ENCODE results near the gene GCH1. TPM values are rescaled to one million over a fixed set of nuclear protein-coding genes. Genes with fewer than 3 reads are reported as not detected.
"Not testable (repeated sequence)": the region's sequence is repeated elsewhere in the genome, so short reads cannot be mapped to it uniquely, and the experiment has no call there.

The GCH1 gene
- total RNA-seq, 4 donors from 2014 or later = 24.3 to 43.4 (median 28.3) TPM

DNA sequence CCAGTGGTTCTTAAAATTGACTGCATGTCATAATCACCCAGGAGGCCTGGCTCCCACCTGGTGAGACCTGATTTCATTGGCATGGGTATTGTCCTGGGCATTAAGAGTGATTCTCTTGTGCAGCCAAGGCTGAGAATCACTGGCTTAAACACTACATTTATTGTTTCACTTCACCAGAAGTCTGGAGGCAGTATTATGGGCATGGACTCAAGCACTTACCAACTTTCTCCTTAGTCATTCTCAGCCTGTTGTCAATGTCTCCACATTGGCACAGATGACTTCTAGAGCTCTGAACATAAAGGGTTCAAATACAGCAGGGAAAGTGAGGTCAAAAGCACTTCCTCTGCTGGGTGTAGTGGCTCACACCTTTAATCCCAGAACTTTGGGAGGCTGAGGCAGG, 25.6 kb upstream of the GCH1 start:
- Histone ChIP-seq H3K4me1 (no peaks in the 10 kb centered on the region), H3K36me3 (no peaks in the 10 kb centered on the region), H3K9me3 (no peaks in the 10 kb centered on the region), H3K27me3 (no peaks in the 10 kb centered on the region), H3K27ac (no peak overlapping the region), H3K4me3 (no peak overlapping the region)
- no peak for DNase-seq
- in situ Hi-C loops (cut with MboI; ENCODE audit: low pct_ligation_motif_present in 1 of 4, low pct_unique_long_range_greater_than_20kb in 1 of 4, low sequenced_read_pairs in 3 of 4) = no loop called here
- intact Hi-C loops (cut with DNase I; ENCODE audit: low total_unique reads) = no loop called here
- TF ChIP-seq EP300 (IDR thresholded peaks at IDR 0.05; ENCODE audit: low read depth) = no peak
- TF ChIP-seq POLR2A (IDR thresholded peaks at IDR 0.05) = no peak
- no peak for TF ChIP-seq POLR2AphosphoS5 (IDR thresholded peaks at IDR 0.05)
- no peak for TF ChIP-seq CTCF (IDR thresholded peaks at IDR 0.05)

DNA sequence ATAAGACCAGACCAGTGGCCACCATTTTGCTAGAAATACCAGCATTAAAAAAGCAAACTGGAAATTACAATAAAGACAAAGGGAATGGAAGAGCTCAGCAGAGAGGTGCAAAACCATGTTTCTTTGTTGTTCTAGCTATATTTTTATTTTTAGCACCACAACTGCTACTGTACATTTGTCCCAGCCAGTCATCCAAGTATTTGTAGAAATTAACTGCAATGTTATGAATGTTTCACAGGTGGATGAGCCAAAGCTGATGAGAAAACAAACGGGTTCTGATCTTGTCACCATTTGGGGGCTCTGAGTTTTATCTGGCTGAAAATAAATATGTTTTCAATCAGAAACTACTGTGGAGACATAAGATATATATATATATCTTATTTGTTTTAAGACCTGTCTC, 24.9 kb upstream of the GCH1 start:
- TF ChIP-seq POLR2A (IDR thresholded peaks at IDR 0.05) (no peak), CTCF (IDR thresholded peaks at IDR 0.05) (no peak), EP300 (IDR thresholded peaks at IDR 0.05; ENCODE audit: low read depth) (no peak), POLR2AphosphoS5 (IDR thresholded peaks at IDR 0.05) (no peak)
- H3K9me3 ChIP-seq = no peaks in the 10 kb centered on the region
- DNase-seq = no peak
- intact Hi-C loops (cut with DNase I; ENCODE audit: low total_unique reads) = no loop called here
- no peak overlapping the region for H3K27ac ChIP-seq
- no peaks in the 10 kb centered on the region for H3K4me1 ChIP-seq
- in situ Hi-C loops (cut with MboI; ENCODE audit: low pct_ligation_motif_present in 1 of 4, low pct_unique_long_range_greater_than_20kb in 1 of 4, low sequenced_read_pairs in 3 of 4) = no loop called here
- no peaks in the 10 kb centered on the region for H3K27me3 ChIP-seq
- no peaks in the 10 kb centered on the region for H3K36me3 ChIP-seq
- H3K4me3 ChIP-seq = no peak overlapping the region
- WGBS, 2 donors (ENCODE audit: low coverage in 1 of 2) = 80 to 83% methylated on average over 1 of the region's 1 CpG

DNA sequence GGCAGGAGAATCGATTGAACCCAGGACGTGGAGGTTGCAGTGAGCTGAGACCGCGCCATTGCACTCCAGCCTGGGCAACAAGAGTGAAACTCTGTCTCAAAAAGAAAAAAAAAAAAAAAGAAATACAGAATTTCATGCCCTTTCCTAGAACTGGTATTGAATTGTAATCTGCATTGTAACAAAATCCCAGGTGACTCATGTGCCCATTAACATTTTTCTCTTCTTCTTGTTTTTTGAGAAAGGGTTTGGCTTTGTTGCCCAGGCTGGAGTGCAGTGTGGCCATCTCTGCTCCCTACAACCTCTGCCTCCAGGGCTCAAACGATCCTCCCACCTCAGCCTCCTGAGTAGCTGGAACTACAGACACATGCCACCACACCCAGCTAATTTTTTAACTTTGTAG, 23.9 kb upstream of the GCH1 start:
- in situ Hi-C loops (cut with MboI; ENCODE audit: low pct_ligation_motif_present in 1 of 4, low pct_unique_long_range_greater_than_20kb in 1 of 4, low sequenced_read_pairs in 3 of 4); H3K9me3 ChIP-seq; intact Hi-C loops (cut with DNase I; ENCODE audit: low total_unique reads); H3K36me3 ChIP-seq; H3K4me1 ChIP-seq; H3K27ac ChIP-seq; H3K4me3 ChIP-seq; H3K27me3 ChIP-seq; DNase-seq: not testable (repeated sequence)
- WGBS, 2 donors (ENCODE audit: low coverage in 1 of 2) = 88 to 100% methylated on average over 1 to 5 of the region's 5 CpGs

DNA sequence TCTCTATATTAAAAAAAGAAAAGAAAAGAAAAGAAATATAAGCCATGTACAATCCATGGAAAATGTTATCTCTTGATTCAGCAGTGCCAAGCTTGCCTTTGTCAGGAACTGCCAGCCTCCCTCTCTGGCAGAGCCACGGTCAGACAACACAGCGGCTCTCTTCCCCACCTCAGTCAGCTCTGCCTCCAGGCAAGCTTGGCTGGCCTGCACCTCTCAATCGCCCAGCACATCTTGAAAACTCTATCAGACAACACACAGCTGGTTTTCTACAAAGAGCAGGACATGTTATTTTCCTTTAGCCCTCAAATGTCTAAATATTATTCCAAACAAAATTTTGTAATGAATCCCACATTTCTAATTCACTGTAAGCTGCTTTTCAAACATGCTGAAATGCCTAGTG, 20.0 kb upstream of the GCH1 start:
- H3K9me3 ChIP-seq = no peaks in the 10 kb centered on the region
- in situ Hi-C loops (cut with MboI; ENCODE audit: low pct_ligation_motif_present in 1 of 4, low pct_unique_long_range_greater_than_20kb in 1 of 4, low sequenced_read_pairs in 3 of 4) = no loop called here
- DNase-seq = no peak
- H3K36me3 ChIP-seq = no peaks in the 10 kb centered on the region
- H3K4me1 ChIP-seq = no peaks in the 10 kb centered on the region
- H3K27me3 ChIP-seq = no peaks in the 10 kb centered on the region
- intact Hi-C loops (cut with DNase I; ENCODE audit: low total_unique reads) = no loop called here
- 79 to 90% methylated on average over 3 of the region's 3 CpGs for WGBS, 2 donors (ENCODE audit: low coverage in 1 of 2)
- H3K27ac ChIP-seq = no peak overlapping the region
- TF ChIP-seq CTCF (IDR thresholded peaks at IDR 0.05) = no peak
- no peak for TF ChIP-seq POLR2AphosphoS5 (IDR thresholded peaks at IDR 0.05)
- no peak for TF ChIP-seq POLR2A (IDR thresholded peaks at IDR 0.05)
- TF ChIP-seq EP300 (IDR thresholded peaks at IDR 0.05; ENCODE audit: low read depth) = no peak
- no peak overlapping the region for H3K4me3 ChIP-seq

DNA sequence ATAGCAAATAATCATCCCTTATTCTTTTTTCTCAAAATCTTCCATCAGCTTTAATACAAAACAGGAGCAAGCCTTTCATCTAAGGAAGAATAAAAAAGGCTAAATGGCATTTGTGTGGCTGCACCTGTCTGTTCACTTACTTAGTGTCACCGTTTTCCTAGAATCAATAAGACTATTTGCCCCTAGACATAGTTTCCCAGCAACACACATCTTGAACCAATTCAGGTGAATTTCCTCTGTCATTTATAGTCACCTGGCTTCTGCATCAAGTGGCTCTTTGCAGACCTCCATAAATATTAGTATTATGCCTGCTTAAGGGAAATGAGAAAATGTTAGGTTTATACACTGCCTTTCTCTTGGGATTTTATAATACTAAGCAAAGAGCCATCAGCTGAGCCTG, 17.4 kb upstream of the GCH1 start:
- Histone ChIP-seq H3K9me3 (no peaks in the 10 kb centered on the region), H3K27ac (no peak overlapping the region), H3K4me3 (no peak overlapping the region), H3K36me3 (no peaks in the 10 kb centered on the region), H3K27me3 (no peaks in the 10 kb centered on the region), H3K4me1 (no peaks in the 10 kb centered on the region)
- no peak for DNase-seq
- TF ChIP-seq POLR2AphosphoS5 (IDR thresholded peaks at IDR 0.05) (no peak), POLR2A (IDR thresholded peaks at IDR 0.05) (no peak), EP300 (IDR thresholded peaks at IDR 0.05; ENCODE audit: low read depth) (no peak), CTCF (IDR thresholded peaks at IDR 0.05) (no peak)
- 44 to 70% methylated on average over 1 of the region's 1 CpG for WGBS, 2 donors (ENCODE audit: low coverage in 1 of 2)
- in situ Hi-C loops (cut with MboI; ENCODE audit: low pct_ligation_motif_present in 1 of 4, low pct_unique_long_range_greater_than_20kb in 1 of 4, low sequenced_read_pairs in 3 of 4) (no loop called here), intact Hi-C loops (cut with DNase I; ENCODE audit: low total_unique reads) (no loop called here)

All from transverse colon (tissue), 4 donors.